ENCODE results near the gene ATRIP. TPM values are rescaled to one million over a fixed set of nuclear protein-coding genes. Genes with fewer than 3 reads are reported as not detected.

Gene ATRIP
- polyA plus RNA-seq, 1 of the 3 experiments (the other 2 are of a cell fraction), result 5.6 TPM

DNA sequence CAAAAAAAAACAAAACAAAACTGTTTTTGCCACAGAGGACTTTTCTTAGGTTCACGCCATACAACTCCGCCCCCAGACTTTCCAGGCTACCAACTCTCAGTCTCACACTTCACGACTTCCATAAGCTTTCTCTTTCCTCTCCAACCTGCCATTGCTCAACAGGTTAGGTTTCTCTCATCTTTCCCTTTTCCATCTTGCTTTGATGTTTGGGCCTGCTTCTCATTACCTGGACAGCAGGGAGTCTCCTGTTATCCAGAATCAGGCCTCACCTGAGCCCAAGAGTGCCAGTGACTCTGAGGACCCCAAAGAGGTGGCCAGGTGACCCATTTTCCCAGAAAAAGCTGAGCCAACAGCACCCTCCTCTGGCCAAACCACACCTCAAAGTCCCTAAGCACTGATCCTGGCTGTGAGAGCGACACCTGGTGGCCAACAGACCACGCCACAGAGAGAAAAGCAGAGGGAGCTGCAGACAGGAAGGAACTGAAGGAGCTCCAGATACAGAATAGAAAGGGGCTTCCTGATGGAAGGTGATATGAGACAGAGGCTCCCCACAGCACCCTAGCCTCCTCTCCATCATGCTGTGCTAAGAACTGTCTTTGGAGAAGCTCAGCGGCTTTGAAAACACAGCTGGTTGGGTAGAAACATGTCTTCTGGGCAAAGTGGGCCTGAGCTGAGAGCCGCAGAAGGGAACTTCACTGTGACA, 10.6 kb upstream of the ATRIP start:
- peak; percentile 86 for DNase-seq
- WGBS (ENCODE audit: low lambda C conversion rate), result 42% methylated on average over 6 of the region's 7 CpGs
- TF ChIP-seq EZH2phosphoT487 (IDR thresholded peaks at IDR 0.05; ENCODE audit: borderline replicate concordance, low read depth) (no peak), TAF1 (IDR thresholded peaks at IDR 0.05; ENCODE audit: borderline replicate concordance, low read depth, low read length) (no peak), POLR2AphosphoS5 (IDR thresholded peaks at IDR 0.05; ENCODE audit: low read depth, low read length) (no peak; the same call in 1 of the 2 replicates), SMC3 (IDR thresholded peaks at IDR 0.05; ENCODE audit: low read depth, low read length) (peak; percentile 100), NFIC (IDR thresholded peaks at IDR 0.05; ENCODE audit: borderline replicate concordance) (no peak), RCOR1 (IDR thresholded peaks at IDR 0.05; ENCODE audit: low read length) (no peak), MAX (IDR thresholded peaks at IDR 0.05; ENCODE audit: low read depth) (peak; percentile 52; the same call in 1 of the 2 replicates), CHD2 (IDR thresholded peaks at IDR 0.05; ENCODE audit: low read length, partially characterized antibody) (peak; percentile 48), TEAD4 (IDR thresholded peaks at IDR 0.05; ENCODE audit: borderline replicate concordance, insufficient read depth) (no peak), FOXM1 (IDR thresholded peaks at IDR 0.05; ENCODE audit: low read depth) (no peak), GATA2 (CRISPR knock-in tag; IDR thresholded peaks at IDR 0.05) (no peak), MXI1 (IDR thresholded peaks at IDR 0.05; ENCODE audit: low read depth, low read length) (no peak), TCF12 (IDR thresholded peaks at IDR 0.05) (no peak), FOSL2 (IDR thresholded peaks at IDR 0.05; ENCODE audit: borderline replicate concordance, low read depth) (no peak), RFX5 (IDR thresholded peaks at IDR 0.05; ENCODE audit: low read length) (0 out of 2 replicates have a peak, but pooled peaks have one; percentile 43), NRF1 (IDR thresholded peaks at IDR 0.05; ENCODE audit: low read depth, low read length) (0 out of 2 replicates have a peak, but pooled peaks have one; percentile 28), RAD21 (IDR thresholded peaks at IDR 0.05; ENCODE audit: low read length) (peak; percentile 96), JUND (IDR thresholded peaks at IDR 0.05) (no peak)
- TF ChIP-seq, protein P1, sequence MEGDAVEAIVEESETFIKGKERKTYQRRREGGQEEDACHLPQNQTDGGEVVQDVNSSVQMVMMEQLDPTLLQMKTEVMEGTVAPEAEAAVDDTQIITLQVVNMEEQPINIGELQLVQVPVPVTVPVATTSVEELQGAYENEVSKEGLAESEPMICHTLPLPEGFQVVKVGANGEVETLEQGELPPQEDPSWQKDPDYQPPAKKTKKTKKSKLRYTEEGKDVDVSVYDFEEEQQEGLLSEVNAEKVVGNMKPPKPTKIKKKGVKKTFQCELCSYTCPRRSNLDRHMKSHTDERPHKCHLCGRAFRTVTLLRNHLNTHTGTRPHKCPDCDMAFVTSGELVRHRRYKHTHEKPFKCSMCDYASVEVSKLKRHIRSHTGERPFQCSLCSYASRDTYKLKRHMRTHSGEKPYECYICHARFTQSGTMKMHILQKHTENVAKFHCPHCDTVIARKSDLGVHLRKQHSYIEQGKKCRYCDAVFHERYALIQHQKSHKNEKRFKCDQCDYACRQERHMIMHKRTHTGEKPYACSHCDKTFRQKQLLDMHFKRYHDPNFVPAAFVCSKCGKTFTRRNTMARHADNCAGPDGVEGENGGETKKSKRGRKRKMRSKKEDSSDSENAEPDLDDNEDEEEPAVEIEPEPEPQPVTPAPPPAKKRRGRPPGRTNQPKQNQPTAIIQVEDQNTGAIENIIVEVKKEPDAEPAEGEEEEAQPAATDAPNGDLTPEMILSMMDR (IDR thresholded peaks at IDR 0.05), result peak; percentile 100
- TF ChIP-seq, protein P2, sequence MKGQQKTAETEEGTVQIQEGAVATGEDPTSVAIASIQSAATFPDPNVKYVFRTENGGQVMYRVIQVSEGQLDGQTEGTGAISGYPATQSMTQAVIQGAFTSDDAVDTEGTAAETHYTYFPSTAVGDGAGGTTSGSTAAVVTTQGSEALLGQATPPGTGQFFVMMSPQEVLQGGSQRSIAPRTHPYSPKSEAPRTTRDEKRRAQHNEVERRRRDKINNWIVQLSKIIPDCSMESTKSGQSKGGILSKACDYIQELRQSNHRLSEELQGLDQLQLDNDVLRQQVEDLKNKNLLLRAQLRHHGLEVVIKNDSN (IDR thresholded peaks at IDR 0.05; ENCODE audit: borderline replicate concordance, low read depth), result peak; percentile 9; the same call in 1 of the 2 replicates
- TF ChIP-seq, protein P3, sequence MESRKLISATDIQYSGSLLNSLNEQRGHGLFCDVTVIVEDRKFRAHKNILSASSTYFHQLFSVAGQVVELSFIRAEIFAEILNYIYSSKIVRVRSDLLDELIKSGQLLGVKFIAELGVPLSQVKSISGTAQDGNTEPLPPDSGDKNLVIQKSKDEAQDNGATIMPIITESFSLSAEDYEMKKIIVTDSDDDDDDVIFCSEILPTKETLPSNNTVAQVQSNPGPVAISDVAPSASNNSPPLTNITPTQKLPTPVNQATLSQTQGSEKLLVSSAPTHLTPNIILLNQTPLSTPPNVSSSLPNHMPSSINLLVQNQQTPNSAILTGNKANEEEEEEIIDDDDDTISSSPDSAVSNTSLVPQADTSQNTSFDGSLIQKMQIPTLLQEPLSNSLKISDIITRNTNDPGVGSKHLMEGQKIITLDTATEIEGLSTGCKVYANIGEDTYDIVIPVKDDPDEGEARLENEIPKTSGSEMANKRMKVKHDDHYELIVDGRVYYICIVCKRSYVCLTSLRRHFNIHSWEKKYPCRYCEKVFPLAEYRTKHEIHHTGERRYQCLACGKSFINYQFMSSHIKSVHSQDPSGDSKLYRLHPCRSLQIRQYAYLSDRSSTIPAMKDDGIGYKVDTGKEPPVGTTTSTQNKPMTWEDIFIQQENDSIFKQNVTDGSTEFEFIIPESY (IDR thresholded peaks at IDR 0.05; ENCODE audit: borderline replicate concordance, low read depth), result no peak
- TF ChIP-seq, protein P4, sequence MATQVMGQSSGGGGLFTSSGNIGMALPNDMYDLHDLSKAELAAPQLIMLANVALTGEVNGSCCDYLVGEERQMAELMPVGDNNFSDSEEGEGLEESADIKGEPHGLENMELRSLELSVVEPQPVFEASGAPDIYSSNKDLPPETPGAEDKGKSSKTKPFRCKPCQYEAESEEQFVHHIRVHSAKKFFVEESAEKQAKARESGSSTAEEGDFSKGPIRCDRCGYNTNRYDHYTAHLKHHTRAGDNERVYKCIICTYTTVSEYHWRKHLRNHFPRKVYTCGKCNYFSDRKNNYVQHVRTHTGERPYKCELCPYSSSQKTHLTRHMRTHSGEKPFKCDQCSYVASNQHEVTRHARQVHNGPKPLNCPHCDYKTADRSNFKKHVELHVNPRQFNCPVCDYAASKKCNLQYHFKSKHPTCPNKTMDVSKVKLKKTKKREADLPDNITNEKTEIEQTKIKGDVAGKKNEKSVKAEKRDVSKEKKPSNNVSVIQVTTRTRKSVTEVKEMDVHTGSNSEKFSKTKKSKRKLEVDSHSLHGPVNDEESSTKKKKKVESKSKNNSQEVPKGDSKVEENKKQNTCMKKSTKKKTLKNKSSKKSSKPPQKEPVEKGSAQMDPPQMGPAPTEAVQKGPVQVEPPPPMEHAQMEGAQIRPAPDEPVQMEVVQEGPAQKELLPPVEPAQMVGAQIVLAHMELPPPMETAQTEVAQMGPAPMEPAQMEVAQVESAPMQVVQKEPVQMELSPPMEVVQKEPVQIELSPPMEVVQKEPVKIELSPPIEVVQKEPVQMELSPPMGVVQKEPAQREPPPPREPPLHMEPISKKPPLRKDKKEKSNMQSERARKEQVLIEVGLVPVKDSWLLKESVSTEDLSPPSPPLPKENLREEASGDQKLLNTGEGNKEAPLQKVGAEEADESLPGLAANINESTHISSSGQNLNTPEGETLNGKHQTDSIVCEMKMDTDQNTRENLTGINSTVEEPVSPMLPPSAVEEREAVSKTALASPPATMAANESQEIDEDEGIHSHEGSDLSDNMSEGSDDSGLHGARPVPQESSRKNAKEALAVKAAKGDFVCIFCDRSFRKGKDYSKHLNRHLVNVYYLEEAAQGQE (IDR thresholded peaks at IDR 0.05; ENCODE audit: low read depth, low read length), result no peak
- TF ChIP-seq, protein P5, sequence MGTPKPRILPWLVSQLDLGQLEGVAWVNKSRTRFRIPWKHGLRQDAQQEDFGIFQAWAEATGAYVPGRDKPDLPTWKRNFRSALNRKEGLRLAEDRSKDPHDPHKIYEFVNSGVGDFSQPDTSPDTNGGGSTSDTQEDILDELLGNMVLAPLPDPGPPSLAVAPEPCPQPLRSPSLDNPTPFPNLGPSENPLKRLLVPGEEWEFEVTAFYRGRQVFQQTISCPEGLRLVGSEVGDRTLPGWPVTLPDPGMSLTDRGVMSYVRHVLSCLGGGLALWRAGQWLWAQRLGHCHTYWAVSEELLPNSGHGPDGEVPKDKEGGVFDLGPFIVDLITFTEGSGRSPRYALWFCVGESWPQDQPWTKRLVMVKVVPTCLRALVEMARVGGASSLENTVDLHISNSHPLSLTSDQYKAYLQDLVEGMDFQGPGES (IDR thresholded peaks at IDR 0.05; ENCODE audit: low read depth, low read length), result no peak

More for the DNA sequence above, 10.6 kb upstream of the ATRIP start:
- Histone ChIP-seq H3K9me3 (no peaks in the 10 kb centered on the region), H3K4me1 (ENCODE audit: control insufficient read depth in 1 of 2, insufficient read depth in 2 of 2, low read depth in 1 of 2, low read length in 1 of 2) (peaks cover 0 to 15% of the 10 kb centered on the region in 2 experiments; a peak in 1 of 4 replicates), H3K36me3 (replicated peaks in 1 of 2; ENCODE audit: control insufficient read depth in 1 of 2, insufficient read depth in 2 of 2, low read length in 1 of 2) (peaks cover 4 to 25% of the 10 kb centered on the region in 2 experiments), H4K20me1 (ENCODE audit: insufficient read depth) (0 out of 2 replicates have a peak, but pooled peaks cover 5% of the 10 kb centered on the region), H3F3A (replicated peaks; ENCODE audit: insufficient read depth) (no peaks in the 10 kb centered on the region), H3K9me2 (no peaks in the 10 kb centered on the region), H2AFZ (ENCODE audit: low read depth) (no peak overlapping the region), H3K4me3 (ENCODE audit: low read depth in 2 of 2, low read length in 1 of 2) (peak overlapping the region in 1 of 2 experiments; percentile 43; a peak in 1 of 4 replicates), H3K27me3 (ENCODE audit: insufficient read depth) (no peaks in the 10 kb centered on the region), H3K27ac (ENCODE audit: low read depth in 2 of 2, low read length in 1 of 2) (no peak overlapping the region), H3K9ac (no peak overlapping the region), H3K4me2 (no peak overlapping the region), H3K79me2 (ENCODE audit: insufficient read depth) (peaks cover 22% of the 10 kb centered on the region)
- POLR2A ChIA-PET, result interaction anchor here (0.6 to 1.6 kb wide), 5 partner anchors 11 to 241 kb away, joined by 3 to 8 read pairs (median 4); no protein-coding TSS in a partner anchor
- CTCF ChIA-PET, result interaction anchor here (0.6 to 13.2 kb wide), 95 partner anchors 12 to 1059 kb away, joined by 3 to 399 read pairs (median 6); partner anchors contain the start of genes ATRIP, CAMP, CDC25A and FBXW12
